HG02840 (cell line): ENCODE measurements around the gene TNN.

ENCODE experiments used
- ATAC-seq: cut with Tn5 transposase; IDR thresholded peaks from one replicate; pipeline ENCODE4 v1.9.1; 2021; ENCODE audit warnings: mild to moderate bottlenecking, moderate library complexity, moderate number of reproducible peaks; ENCODE audit not compliant: unreplicated experiment, low FRiP score

TNN gene

DNA sequence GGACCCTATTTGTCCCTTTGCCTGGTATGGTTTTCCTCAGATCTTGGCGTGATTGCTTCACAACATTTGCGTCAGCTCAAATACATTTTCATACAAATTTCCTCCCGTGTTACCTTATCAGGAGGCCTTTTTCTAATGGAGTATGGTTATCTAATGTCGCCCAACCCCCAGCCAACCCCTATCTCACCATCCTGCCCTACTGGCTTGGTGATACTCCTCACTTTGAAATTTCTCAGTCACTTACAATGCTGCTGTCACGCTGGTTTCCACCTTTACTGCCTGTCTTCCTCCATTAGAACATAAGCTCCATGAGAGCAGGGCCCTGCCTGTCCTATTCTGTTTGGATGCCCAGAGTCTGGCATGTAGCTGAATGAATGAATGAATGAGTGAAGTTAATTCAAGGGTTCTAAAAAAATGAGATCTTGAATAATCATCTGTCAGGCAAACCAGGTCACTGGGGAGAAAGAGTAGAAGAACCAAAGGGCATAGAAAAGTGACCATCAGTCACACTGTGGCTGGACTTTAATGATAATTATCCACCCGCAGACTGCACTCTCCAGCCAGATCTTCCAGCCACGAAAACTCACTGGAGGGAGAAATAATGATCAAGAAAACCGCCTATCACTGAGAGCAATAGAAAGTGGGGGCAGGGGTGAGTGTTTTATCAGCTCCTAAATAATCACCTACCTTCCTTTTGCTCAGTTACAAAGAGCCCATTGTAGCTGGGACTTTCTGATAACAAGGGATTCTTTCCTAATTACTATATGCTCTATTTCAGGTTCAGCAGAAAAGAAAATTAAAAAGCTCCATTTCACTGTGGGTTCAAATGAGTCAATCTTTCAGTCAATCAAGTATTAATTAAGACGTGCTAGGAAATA, 103.6 kb downstream of the TNN start:
- ATAC-seq: no peak

- ATAC-seq: no peak
Measured at GRCh38 chr1:175172503-175172902, 104.9 kb downstream of the TNN start.

DNA sequence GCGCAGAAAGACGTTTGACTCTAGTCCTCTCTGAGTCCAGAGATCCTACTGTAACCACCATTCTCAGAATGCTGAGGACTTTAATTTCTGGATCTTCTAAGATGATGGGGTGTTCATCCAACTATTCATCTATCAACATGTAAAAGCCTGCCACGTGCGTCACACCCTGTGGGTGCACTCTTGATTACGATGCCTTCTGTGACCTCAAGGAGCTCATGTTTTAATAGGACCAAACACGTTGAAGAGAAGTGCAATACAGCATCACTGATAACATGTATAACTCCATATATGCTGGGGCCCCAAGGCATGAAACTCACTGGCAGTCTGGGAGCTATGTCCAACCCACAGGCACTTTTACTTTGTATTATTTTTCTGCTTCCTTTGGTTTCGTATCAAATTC, 105.9 kb downstream of the TNN start:
- ATAC-seq: no peak

DNA sequence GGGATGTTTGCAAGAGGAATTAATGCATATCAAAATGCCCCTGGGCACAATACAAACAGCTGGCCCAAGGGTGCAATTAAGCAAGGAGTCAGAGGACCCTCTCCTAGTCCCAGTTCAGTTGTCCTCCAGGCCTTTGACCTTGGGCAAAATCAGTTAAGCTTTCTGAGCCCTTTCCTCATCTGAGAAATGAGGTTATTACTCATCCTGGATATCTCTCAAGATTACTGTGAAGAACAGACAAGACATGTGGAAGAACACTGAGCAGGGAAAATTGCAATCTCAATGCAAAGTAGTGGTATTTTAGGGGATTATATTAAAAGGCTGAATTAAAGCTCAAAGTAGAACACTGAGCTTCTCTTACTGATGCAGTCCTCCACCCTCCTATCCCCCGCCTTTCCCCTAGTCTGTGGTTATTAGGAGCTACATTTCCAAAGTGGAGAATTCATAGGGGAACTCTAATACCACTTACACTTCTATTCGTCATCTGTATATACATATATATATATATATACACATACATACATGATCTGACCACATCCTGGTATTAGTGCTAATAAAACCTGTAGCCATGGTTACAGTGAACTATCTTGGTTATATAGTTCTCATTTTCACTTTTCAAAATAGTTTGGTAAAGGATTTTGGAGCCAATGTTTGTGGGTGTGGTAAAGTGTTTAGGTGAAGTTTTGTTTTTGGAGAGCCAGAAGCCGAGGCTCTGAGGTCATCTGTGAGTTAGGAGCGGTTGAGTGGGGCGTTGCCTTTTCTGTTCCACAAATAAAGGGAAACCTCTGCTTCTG, 106.9 kb downstream of the TNN start:
- no peak for ATAC-seq

- no peak for ATAC-seq
Measured at GRCh38 chr1:175176246-175176645, 108.6 kb downstream of the TNN start.

- no peak for ATAC-seq
Measured at GRCh38 chr1:175178056-175178455, 110.4 kb downstream of the TNN start.

DNA sequence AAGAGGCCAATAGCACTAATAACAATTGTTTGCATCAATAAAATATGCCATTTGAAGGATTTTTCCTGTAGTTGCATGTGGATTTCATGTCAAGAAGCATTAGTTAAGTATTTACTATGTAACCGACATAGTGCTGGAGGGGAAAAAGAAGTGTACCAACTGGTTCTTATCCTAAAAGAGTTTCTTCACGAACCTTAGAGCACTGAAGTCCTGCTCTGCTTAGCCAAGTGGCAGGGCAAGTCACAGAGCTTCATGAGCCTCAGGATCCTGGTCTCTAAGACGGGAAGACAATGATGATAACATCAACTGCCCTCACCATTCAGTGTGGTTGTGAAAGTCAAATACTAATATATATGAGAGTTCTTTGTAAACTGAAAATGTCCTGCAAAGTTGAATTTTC, 110.8 kb downstream of the TNN start:
- ATAC-seq: no peak

GRCh38 chr1:175179837-175180590, 112.4 kb downstream of the TNN start:
- no peak for ATAC-seq

- no peak for ATAC-seq
Measured at GRCh38 chr1:175182201-175182746, 114.6 kb downstream of the TNN start.

DNA sequence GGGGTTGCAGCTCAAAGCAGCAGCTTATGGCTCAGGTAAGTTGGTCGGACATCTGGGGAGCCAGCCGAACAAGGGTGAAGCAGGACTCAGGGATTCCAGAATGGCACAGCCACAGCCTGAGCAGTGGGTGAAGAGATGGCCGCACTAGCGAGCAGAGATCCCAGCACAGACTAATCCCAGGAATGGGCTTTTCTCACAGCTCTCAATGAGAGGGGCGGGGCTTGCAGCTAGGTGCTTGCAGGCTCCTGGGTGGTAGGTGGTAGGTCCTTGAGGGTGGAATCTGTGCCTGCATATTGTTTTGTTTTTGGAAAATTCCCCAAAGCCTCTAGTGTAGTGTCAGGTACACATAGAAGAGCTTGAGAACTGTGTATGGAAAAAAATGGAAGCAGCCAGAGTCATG, 116.0 kb downstream of the TNN start:
- no peak for ATAC-seq

- no peak for ATAC-seq
Measured at GRCh38 chr1:175185903-175186302, 118.3 kb downstream of the TNN start.

DNA sequence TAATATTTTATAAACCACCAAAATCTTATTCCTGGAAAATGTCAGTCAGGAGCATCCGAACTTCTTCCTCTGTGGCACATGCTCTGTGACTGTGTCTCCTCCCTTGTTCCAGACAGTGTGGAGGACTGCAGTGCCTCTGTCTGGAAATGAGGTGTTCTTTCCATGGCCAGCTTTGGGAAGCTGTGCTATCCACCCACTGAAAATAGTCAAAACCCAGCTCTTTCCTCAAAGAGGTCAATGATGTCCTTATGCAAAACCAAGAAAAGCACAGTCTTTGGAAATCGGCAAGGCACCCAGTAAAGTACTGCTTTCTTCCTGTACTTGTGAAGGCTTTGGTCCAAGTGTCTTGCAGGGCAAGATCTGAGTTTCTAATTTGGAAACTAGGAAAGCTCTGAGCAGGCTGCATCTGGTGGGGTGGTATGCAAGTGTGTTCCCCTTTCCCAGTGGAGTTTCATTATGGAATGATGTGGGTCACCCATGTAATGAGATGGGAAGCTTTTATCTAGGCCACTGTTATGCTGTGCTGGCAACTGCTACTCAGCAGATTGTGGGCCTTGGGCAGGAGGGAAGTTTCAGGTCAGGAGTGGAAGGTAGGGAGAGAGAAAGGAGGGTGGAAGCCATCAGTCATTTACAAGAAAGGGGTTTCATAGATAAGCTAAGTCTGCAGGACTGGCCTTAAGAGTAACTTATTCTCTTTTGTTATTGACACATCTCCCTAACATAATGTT, 119.0 kb downstream of the TNN start:
- ATAC-seq: no peak

DNA sequence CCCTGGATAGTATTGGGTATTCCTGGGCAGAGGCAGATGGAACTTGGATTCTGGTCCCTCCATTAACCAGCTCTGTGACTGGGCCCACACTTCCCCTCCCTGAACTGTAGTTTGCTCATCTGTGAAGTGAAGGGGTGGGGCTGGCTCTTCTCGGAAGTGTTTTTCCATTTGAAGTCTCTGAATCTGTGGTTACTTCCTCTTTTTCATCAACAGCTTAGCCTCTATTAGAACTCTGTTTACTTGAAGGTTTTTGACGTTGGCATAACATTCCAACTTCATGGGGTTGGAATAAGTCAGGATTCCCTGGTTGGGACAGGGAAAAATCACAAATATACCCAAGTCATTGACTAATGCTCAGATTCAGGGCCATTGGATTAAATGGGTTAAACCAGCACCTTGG, 121.3 kb downstream of the TNN start:
- peak; percentile 46 for ATAC-seq

DNA sequence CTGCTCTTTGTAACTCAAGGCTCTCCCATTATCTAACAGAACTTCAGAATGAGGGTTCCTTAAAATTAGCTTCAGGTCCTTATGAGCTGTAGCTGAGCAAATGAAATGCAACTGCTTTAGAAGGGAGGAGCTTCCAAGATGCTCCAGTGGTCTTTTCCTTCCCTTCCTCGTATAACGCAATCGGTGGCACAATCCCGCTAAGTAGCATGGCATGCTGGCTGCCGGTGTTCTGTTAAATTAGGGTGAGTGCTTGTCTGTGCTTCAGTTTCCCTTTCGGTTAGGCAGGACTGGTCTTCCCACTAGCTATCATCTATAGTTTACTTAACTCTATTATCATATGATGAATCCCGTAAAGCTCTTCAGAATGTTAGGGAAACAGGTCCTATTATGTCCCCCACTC, 124.0 kb downstream of the TNN start:
- ATAC-seq: no peak

- no peak for ATAC-seq
Measured at GRCh38 chr1:175192111-175192629, 124.5 kb downstream of the TNN start.

DNA sequence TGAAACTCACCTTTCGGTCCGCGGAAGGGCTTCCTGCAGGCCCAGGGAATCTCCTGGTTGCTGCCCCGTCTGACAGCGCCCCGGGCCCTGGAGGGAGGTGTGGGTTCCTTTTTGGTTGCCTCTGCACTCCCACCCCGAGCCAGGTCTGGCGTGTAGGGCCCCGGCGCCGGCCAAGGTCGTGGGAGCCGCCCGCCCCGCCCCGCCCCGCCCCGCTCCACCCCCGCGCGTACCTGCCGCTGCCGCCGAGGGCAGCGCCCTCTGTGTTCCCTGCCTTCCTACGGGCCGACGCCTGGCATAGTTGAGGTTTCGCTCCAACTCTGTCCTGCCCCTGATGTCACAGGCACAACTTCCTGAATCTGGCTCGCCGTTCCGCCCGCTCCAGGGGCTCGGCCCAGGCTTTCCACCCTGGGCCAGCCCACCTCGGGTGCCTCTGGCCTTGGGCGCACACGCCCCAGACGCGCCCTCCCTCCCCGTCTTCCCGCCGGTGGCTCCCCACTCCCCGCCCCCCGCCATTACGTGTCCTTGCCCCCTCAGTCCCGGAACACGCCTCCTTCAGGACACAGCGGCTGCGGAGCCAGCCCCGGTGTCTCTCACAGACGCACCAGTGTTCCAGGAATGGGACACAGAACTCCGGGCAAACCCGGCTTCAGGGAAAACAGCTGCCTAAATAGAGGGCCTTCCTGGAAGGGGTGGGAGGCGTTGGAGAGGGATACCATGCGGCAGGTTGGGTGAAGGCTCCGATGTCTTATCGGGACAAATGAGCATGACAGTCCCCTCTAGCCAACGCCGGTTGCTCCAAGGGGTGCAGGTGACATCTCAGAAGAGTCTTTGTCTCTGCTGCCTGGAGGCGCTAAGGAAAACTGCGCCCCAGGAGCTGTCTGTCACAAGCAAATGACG, 125.2 kb downstream of the TNN start, which contains the start of gene KIAA0040:
Gene KIAA0040 (minus strand): TSS at position 147 of the 897 bp plus-strand sequence. CDS start 31,763 bp downstream, outside the sequence.
- peak; percentile 51 for ATAC-seq

DNA sequence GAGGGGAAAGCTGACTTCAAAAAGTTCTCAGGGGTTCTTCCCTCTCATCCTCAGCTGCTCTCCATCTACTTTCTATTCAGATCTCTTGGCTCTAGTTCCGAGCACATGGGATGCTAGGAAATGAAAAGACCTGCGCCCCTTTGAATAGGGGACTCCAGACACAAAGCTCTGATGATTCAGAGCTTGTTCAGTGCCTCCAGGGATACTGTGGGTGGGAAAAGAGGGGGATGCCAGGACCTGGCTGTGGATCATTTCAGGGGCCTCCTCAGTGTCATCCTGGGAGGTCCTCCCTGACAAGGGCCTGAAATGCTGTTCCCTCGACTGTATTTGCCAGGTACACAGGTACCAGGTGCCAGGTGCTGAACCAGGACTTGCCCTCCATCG, 125.9 kb downstream of the TNN start:
- ATAC-seq: no peak

- no peak for ATAC-seq
Measured at GRCh38 chr1:175195281-175195680, 127.6 kb downstream of the TNN start.

DNA sequence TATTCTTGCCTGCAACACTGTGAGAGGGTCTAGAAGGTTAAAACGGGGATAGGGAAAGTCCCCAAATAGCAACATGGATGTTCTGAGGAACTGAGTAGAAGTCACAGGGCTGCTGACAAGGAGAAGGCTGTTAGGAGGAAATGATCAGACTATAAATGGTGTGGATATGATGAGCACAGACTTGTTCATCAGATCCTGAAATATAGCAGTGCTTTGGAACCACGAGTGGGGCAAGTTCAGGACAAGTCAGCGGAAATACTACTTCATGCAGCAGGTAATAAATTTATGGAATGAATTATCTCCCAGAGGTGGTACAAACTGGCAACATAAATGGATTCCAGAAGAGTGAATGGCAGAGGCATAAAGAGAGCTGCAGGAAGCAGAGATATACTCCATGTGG, 128.2 kb downstream of the TNN start:
- no peak for ATAC-seq
